HG02759 (cell line): ENCODE results near the gene CCDC93.
"Not testable (repeated sequence)": the region's sequence is repeated elsewhere in the genome, so short reads cannot be mapped to it uniquely, and the experiment has no call there.

Source experiments
- ATAC-seq: cut with Tn5 transposase; IDR thresholded peaks from one replicate; pipeline ENCODE4 v1.9.1; 2021; ENCODE audit warnings: mild to moderate bottlenecking, moderate library complexity; ENCODE audit not compliant: unreplicated experiment

Gene CCDC93

DNA sequence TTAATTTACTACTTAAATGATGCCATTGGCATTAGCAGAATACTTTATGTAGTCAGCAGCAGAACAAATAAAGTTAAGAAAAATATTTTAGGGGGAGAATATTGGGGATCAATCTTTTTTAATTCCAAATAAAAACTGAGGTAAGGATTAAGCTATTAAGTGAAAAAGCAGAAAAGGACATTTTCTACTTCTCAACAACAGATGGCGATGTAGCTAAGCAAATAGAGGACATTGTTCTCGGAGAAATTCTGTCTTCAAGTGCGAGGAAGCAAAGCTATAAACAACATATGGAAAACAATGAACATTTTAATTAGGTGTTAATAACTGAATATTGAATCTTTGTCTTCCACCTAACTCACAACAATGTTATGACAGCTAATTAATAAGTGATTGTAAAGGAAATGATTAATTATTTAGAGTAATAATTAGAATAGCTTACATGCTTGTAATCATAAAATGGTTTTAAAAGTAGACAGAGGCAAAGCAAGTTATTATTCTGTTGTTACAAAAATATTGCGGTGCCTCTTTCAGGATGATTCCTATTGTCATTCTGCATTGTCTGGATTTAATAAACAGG, 32.9 kb upstream of the CCDC93 start:
- no peak for ATAC-seq

DNA sequence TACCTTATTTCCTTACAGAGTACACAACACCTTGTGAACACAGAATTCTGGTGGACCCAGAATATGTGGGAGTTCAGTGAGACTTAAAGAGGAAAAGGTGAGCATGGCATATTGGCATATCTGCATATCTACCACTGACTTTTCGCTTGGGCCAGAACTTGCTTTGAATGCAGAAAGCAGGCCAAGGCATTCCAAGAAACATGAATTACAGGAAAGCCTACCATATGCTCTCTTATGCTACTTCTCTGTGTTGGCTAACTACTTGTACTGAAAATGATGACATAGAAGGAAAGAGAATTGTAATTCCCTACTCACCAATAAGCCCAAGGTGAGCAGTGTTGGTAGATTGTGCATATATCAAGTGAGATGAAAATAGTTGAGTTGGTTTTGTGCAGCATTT, 31.4 kb upstream of the CCDC93 start:
- ATAC-seq = no peak

DNA sequence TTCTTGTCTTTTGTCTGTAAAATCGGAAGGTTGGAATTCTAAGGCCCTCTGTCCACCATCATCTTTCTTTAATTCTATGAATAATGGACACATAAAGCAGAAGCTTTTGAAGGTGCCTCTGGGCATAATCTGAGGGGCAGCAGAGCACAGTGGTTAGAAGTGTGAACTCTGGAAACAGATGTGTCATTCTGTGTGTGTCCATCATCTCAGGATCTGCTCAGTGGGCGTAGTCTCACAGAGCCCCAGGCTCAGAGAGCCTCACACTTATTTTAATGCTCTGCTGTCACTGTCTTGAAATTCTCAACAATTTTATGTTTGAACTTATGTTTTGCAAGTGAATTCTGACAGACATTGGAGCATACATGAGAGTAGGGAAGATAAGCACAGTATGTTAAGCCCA, 31.0 kb upstream of the CCDC93 start:
- no peak for ATAC-seq

DNA sequence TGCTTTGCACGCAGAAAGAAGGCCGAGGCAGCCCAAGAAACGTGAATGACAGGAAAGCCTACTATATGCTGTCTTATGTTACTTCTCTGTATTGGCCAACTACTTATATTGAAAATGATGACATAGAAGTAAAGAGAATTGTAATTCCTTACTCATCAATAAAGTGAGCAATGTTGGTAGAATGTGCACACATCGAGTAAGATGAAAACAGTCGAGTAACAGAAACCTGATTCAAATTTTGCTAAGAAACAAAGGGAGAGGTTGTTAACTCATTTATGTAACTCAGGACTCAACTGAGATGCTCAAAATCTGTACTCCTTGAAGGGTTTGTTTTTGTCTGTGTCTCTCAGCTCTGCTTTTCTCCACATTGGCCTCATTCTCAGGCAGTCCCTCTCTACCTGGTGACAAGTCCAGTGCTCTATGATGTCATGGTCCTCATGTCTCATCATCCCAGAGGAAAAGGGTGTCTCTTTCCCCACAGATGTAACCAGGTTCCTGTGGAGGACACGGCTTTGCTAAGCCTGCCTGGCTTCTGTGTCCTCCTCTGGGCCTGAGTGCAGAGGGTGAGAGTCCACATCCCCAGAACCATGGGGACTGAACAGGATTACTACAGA, 30.3 kb upstream of the CCDC93 start:
- no peak for ATAC-seq

DNA sequence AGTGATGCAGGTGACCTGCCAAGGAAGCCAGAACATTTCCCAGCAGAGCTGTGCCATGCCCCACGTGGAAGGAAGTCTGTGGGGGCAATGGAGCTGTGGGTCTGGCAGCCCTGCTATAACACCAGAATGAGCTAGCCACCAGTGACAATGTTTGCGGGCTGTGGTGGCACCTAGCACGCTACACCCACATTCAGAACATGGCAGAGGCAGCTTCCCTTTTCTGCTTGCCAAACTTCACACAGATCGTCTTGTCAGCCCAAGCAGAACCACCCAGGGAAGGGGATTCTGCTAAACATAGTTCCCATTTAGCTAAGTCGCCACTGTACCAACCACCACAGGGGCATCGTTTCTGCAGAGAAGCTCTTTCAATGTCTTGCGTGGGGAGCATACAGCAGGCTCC, 27.0 kb upstream of the CCDC93 start:
- ATAC-seq = no peak

DNA sequence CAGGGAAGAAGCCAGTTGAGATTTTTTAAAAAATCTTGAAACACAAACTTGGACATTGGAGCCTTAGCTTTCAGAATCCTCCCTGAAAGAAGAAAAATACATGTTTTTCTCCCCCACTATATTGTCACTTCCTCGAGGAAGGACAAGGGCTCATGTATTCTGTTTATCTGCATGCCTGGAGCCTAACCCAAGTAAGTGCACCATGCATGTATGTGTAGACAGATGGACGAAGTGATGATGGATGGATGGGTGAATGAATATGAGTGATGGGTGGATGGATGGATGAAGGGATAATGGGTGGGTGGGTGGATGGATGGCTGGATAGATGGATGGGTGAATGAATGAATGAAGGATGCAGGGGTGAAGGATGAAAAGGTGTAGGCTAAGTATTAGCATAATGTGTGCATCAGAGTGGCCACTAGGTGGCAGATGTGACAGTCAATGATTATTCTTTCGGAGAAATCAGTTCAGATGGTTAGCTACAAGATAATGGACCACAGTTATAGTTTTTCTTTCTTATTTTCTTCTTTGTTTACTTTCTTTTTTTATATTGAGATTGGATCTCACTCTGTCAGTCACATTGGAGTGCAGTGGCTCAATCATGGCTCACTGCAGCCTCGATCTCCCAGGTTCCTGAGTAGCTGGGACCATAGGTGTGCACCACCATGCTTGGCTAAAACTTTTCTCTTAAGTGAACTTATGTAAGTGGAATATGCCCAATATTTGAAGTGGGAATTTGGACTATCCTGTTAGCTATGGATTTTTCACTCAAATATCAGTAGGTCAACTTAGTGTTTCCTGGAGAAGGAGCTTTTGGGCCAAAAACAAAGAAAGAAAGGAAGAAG, 18.5 kb upstream of the CCDC93 start:
- ATAC-seq = peak; percentile 97

DNA sequence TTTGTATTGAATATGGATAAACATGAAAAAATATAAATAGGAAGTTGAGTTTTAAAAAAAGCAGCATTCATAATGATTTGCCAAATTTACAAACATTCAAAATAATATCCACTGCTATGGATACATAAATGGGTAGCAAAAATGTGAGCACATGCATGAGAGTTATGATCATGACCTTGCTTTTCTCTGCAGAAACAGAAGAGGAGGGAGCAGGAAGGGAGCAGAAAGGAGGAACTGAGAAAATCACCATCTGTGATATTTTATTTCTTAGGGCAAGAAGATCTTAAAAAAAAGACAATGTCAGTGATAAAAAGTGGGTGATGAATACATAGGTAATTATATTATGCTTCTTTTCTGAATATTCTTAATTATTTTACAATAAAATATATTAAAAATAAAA, 17.7 kb upstream of the CCDC93 start:
- ATAC-seq = no peak

DNA sequence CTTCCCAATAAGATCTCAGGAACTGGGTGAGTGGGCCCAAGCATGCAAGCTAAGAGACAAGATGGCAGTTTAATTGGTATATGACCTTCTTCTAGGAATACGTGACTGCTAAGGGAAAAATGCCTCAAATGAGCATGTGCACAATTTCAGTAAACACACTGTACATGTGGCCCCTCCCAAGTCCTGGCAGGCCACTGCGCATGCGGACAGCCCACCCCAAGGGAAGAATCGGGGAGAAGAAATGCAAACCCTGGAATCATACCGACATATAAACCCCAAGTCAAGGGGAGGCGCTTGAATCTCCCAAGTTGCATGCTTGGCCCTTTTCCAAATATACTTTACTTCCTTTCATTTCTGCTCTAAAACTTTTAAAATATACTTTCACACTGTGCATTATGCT, 15.2 kb upstream of the CCDC93 start:
- no peak for ATAC-seq

DNA sequence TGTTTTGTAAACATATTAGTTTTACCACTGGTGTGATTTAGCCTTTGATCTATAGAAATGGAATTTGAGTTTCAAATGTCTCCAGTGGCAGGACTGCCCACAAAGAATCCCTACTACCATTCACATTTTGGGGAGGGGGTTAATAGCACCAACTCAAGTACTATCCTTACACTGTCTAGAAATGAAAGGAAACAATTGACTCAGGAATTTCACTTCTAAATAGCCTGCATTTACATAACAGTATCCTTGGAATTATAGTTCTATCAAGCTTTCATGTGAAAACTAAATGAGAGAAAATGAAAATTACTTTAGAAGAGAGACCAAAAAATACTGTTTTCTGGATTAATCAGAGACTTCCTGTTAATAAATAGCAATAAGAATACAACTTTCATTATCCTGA, 7.5 kb upstream of the CCDC93 start:
- no peak for ATAC-seq

DNA sequence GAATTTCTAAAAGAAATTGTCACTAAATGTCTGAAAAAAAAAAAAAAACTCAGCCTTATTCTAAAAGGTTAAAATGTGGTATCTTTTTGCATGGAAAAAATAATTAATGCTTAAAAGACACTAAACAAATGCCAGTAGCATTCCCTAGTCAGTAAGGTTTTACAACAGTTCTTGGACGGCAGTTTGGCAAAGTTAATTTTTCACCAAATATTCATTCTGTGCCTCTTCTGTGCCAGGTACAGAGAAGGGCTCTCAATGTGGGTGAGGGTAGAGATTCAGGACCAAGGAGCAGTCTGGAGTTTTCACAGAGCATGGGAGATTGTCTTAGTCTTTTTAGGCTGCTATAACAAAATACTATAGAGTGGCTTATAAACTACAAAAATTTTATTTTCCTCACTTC, 6.0 kb upstream of the CCDC93 start:
- no peak for ATAC-seq

DNA sequence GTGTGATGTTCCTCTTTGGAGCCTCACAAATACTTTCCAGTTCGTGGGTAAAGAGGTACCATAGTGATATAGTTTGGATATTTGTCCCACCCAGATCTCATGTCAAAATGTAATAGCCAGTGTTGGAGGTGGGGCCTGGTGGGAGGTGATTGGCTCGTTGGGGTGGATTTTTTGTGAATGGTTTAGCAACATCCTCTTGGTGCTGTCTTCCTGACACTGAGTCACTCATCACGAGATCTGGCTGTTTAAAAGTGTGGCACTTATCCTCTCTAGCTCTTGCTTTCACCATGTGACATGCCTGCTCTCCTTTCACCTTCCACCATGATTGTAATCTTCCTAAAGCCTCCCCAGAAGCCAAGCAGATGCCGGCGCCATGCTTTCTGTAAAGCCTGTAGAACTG, 3.0 kb upstream of the CCDC93 start:
- no peak for ATAC-seq

DNA sequence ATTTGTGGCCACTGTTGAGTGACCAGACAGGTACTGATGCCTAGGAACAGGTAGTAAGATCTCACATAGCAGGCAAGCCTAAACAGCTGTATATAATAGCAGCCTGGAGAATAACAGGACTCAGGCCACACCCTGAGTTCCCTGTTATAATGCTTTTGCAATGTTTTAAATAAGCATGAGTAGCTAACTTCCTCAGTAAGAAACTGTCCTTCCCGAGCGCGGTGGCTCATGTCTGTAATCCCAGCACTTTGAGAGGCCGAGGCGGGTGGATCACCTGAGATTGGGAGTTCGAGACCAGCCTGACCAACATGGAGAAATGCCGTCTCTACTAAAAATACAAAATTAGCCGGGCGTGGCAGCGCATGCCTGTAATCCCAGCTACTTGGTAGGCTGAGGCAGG, 1.9 kb upstream of the CCDC93 start:
- ATAC-seq = not testable (repeated sequence)

DNA sequence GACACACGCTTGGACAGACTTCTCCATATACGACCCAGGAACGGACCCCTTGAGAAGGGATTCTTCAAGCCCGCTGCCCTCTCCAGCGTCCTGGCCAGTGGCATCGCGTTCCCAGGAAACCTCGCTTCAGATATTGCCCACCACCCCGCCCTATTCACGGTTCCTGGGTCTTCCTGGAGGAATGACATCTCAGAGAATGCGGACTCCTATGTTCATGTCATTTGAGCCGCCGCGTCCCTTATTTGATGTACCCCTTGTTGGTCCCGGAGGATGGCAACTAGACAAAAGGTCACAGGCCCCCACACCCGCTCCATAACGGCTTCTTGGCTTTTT, 588 bp upstream of the CCDC93 start:
- ATAC-seq = no peak

DNA sequence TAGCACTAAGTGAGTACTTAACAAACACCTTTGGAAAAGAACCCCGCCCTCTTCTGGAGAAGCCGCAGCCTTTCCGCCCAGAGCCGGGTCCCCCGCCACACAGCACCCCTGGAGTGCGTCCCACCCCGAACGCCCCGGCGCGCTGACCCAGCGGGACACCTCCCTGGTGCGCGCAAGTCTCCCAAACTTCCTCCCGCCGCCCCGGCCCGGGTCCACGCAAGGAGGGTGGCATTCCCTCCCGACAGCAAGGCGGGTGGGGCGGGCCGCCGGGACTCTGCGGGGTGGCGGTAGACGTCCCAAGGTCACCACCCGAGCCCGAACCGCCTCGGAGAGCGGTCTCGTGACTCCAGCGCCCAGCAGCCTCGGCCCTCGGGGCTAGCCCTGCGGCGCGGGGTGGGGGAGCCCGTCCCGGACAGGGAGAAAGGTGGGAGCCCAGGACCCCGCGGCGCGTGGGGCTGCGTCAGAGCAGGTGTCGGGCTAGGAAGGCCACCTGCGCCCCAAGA, 598 bp downstream of the CCDC93 start:
- peak; percentile 36 for ATAC-seq

DNA sequence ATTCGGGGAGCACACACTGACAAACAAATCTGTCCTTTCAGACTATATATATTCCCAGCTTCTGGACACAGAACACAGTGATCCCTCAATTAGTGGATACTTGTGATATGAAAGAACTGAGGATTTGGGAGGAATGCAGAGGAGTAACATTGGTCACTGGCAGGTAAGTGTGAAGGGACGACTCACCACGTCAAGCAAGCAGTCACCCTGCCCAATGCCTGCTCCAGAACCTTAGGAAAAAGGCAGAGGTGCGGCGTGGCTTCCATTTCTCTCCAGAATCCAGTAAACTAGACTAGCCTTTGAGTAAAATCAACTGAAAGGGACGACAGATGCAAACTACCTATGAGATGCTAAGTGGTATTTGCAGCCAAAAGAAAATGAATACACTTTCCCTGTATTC, 1.1 kb downstream of the CCDC93 start:
- no peak for ATAC-seq

DNA sequence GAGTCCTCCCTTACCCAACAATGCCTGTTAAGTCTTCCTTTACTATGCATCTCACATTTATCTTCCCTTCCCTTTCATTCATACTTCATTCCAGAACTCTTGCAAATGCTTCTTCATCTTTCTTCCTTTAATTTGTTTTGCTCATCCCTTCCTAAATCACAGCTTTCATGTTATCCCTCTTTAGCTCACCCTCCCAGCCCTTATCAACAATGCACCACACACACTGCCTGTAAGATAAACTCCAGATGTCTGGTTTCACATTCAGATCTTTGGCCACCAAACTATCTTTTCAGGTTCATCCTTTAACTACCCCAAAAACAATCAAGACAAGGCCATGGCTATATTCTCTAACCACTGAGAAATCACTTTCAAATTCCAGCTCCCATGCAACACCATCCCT, 3.4 kb downstream of the CCDC93 start:
- ATAC-seq = no peak

DNA sequence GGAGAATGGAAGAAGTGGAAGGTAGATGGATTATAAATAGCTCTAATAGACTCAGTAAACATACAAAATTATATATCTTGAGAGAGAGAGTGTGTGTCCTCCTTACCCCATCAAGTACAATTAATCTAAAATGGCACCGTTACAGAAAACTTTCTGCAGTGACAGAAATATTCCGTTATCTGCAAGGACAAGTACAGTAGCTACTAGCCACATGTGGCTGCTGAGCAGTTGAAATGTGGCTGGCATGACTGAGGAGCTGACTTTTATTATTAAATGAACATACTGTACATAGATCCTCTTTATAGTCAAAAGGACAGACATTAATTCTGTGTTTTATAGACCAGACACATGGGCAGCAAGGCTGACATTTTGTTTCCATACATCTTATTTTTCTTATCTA, 7.0 kb downstream of the CCDC93 start:
- no peak for ATAC-seq

DNA sequence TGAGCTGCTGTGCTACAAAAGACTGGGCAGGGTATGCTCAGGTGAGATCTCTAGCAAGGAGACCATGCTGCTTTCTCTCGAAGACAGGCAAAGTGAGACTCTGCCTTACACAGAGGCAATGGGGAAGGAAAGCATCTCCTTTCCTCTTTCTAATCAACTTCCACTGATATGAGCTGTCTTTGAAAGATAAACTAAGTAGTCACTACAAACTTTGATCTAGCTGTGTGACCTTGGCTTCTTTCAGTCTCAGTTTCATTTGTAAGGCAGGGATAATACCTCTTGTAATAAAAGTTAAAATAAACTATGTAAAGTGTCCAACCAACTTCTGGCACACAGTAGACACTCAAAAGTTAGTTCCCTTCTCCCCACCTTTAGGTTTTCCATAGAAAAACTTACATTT, 7.5 kb downstream of the CCDC93 start:
- ATAC-seq = no peak

DNA sequence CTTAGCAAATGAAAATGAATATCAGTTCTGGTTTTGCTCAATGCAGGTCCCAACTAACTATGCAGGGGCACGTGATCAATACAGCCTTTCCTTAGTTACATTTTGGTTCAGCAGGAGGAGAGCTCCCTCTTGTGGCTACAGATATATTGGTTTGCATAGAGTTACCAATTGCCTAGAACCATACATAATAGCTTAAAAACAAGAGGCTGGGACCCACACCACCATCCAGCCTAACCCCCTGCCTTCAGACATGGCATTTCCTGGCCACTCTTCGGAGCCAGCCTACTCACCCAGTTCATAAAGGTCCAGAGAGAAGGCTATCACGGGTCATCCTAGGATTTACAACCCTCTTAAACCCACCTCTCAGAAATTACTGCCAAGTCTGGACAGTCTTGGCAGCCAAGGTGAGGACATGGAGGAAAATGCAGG, 10.5 kb downstream of the CCDC93 start:
- ATAC-seq = peak; percentile 99

DNA sequence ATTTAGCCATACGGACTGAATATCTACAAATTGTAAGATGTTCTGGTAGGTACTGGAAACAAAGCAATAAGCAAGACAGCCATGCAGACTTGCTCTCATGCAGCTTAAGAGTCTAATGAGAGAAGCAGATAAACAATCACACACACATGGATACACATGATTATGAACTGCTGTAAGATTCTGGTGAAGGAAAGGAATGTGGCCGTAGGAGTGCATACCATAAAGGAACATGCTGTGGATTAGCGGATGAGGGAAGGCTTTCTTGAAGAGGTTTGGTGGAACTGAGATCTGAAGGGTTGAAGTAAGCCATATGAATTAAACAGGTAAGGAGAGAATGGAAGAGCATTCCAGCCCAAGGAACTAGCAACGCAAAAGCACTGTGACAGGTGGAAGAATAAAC, 13.8 kb downstream of the CCDC93 start:
- ATAC-seq = no peak

DNA sequence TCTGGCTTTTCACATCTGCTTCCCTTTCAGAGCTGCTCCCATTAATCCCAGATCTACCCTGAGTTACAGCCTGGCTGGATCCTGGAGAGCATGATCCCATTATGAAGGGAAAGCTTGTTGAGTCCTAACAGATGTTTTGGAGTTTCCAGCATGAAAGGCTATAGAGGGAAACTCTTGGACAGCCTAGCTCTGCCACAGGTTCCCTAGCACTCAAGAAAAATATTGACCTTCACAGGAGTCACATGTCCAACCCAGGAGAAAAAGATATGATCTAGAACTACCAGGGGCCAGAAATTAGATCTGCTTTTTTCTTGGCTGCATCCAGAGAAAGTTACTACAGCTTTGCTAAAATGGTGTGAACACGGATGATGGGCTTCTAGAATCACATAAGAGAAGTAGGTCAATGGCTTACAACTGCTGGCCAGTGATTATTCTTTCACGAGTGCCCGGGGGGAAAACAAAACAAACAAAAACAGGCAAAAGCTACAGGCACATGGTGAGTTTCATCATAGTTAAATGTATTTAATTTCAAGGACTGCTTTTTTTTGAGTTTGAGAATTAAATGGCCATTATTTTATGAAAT, 15.9 kb downstream of the CCDC93 start:
- ATAC-seq = no peak

DNA sequence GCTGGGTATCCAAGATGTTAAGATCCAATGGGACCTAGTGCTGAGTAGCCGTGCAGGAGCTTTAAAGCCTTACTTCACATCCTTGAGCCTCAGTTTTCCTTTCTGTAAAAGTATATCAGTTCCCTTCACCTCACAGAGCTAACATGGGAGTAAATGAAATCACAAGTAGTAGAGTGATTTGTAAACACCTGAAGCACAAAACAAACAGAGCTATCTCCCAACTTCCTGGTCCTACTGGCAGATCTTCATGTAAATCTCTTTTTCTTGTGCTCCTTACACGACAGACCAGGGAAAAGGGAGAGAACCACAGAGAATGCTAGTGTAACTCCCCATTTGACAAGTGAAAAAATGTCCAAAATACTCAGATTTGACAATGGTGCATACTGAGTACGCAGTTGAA, 17.3 kb downstream of the CCDC93 start:
- no peak for ATAC-seq
